ENCODE data around the gene KIRREL3. TPM values are rescaled to one million over a fixed set of nuclear protein-coding genes. Genes with fewer than 3 reads are reported as not detected.

The KIRREL3 gene
- total RNA-seq, 3 donors from 2014 or later, result not detected

GRCh38 chr11:126710804-126711399 lies 289.7 kb downstream of the KIRREL3 start:
- Mint-ChIP-seq H3K4me3 (no peak overlapping the region), H3K9me3 (no peaks in the 10 kb centered on the region), H3K27me3 (ENCODE audit: low read depth) (peaks cover 34% of the 10 kb centered on the region), H3K36me3 (ENCODE audit: insufficient read depth) (no peaks in the 10 kb centered on the region), H3K4me1 (ENCODE audit: low read depth) (no peaks in the 10 kb centered on the region)
- ATAC-seq (no peak), DNase-seq (no peak)

DNA sequence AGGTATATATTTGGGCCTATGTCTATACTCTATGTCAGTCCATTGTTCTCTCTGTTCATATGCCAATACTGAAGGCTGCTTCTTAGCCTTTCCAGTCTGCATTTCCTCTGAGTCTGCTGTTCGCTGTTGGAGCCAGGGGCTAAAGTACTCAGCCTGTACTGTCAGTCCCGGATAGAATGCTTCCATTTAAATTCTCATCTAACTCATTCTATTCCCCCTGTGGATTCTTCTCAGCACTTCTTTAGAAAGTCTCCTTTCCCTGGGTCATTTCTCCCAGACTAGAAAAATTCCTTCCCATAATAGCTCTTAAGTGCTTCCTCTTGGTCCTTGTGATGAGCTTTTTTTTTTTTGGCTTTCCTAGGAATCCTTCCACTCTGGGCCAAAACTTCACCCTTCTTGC lies 293.1 kb downstream of the KIRREL3 start:
- Mint-ChIP-seq H3K36me3 (ENCODE audit: insufficient read depth) (no peaks in the 10 kb centered on the region), H3K27me3 (ENCODE audit: low read depth) (peaks cover 25% of the 10 kb centered on the region), H3K4me1 (ENCODE audit: low read depth) (no peaks in the 10 kb centered on the region), H3K4me3 (no peak overlapping the region), H3K9me3 (no peaks in the 10 kb centered on the region)
- DNase-seq (no peak), ATAC-seq (no peak)

- ATAC-seq (no peak), DNase-seq (no peak)
- H3K27me3 Mint-ChIP-seq (ENCODE audit: low read depth), result peaks cover 3% of the 10 kb centered on the region
- no peaks in the 10 kb centered on the region for H3K4me1 Mint-ChIP-seq (ENCODE audit: low read depth)
- H3K4me3 Mint-ChIP-seq, result no peak overlapping the region
- H3K36me3 Mint-ChIP-seq (ENCODE audit: insufficient read depth), result no peaks in the 10 kb centered on the region
- H3K9me3 Mint-ChIP-seq, result no peaks in the 10 kb centered on the region
Observed at GRCh38 chr11:126704096-126704495, 296.5 kb downstream of the KIRREL3 start.

GRCh38 chr11:126703662-126704061 lies 296.9 kb downstream of the KIRREL3 start:
- Mint-ChIP-seq H3K4me3 (no peak overlapping the region), H3K4me1 (ENCODE audit: low read depth) (no peaks in the 10 kb centered on the region), H3K27me3 (ENCODE audit: low read depth) (no peaks in the 10 kb centered on the region), H3K9me3 (no peaks in the 10 kb centered on the region), H3K36me3 (ENCODE audit: insufficient read depth) (no peaks in the 10 kb centered on the region)
- ATAC-seq (no peak), DNase-seq (no peak)

GRCh38 chr11:126702987-126703386 lies 297.6 kb downstream of the KIRREL3 start:
- no peaks in the 10 kb centered on the region for H3K9me3 Mint-ChIP-seq
- no peaks in the 10 kb centered on the region for H3K36me3 Mint-ChIP-seq (ENCODE audit: insufficient read depth)
- H3K4me3 Mint-ChIP-seq, result no peak overlapping the region
- DNase-seq (no peak), ATAC-seq (no peak)
- no peaks in the 10 kb centered on the region for H3K4me1 Mint-ChIP-seq (ENCODE audit: low read depth)
- peaks cover 4% of the 10 kb centered on the region for H3K27me3 Mint-ChIP-seq (ENCODE audit: low read depth)

DNA sequence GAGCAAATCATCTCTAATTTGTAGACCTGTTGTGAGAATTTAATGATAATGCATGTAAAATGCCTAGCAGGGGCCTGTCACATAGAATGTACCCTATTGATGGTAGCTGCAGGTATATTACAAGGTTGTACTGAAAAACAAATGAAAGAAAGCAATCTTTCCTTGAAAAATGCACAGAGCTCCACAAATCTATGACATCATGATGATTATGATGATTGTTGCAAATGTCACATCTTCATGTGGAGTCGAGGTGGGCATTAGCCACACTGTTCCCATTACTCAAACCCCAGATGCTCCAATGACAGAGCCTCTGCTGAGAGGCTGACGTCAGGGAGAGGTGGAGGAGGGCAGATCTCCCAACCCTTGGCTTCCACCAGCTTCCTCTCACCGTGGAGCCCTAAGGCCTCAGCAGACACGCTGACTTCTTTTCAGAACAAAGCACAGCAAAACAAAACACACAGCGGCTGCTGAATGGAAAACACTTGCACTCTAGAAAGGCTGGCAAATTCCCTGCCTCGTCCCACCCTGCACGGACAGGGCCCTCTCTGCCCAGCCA lies 298.3 kb downstream of the KIRREL3 start:
- Mint-ChIP-seq H3K4me1 (ENCODE audit: low read depth) (no peaks in the 10 kb centered on the region), H3K4me3 (no peak overlapping the region), H3K27me3 (ENCODE audit: low read depth) (peaks cover 4% of the 10 kb centered on the region), H3K36me3 (ENCODE audit: insufficient read depth) (no peaks in the 10 kb centered on the region), H3K9me3 (no peaks in the 10 kb centered on the region)
- ATAC-seq (no peak), DNase-seq (no peak)

GRCh38 chr11:126701520-126701897 lies 299.1 kb downstream of the KIRREL3 start:
- H3K9me3 Mint-ChIP-seq, result no peaks in the 10 kb centered on the region
- H3K4me1 Mint-ChIP-seq (ENCODE audit: low read depth), result no peaks in the 10 kb centered on the region
- no peak overlapping the region for H3K4me3 Mint-ChIP-seq
- DNase-seq (no peak), ATAC-seq (no peak)
- no peaks in the 10 kb centered on the region for H3K36me3 Mint-ChIP-seq (ENCODE audit: insufficient read depth)
- peaks cover 4% of the 10 kb centered on the region for H3K27me3 Mint-ChIP-seq (ENCODE audit: low read depth)

- no peaks in the 10 kb centered on the region for H3K4me1 Mint-ChIP-seq (ENCODE audit: low read depth)
- no peaks in the 10 kb centered on the region for H3K36me3 Mint-ChIP-seq (ENCODE audit: insufficient read depth)
- ATAC-seq, result no peak
Observed at GRCh38 chr11:126700768-126701519, 299.6 kb downstream of the KIRREL3 start.

GRCh38 chr11:126698576-126698975 lies 302.0 kb downstream of the KIRREL3 start:
- no peak for DNase-seq
- no peaks in the 10 kb centered on the region for H3K4me1 Mint-ChIP-seq (ENCODE audit: low read depth)
- peaks cover 4% of the 10 kb centered on the region for H3K27me3 Mint-ChIP-seq (ENCODE audit: low read depth)
- H3K36me3 Mint-ChIP-seq (ENCODE audit: insufficient read depth), result no peaks in the 10 kb centered on the region
- no peaks in the 10 kb centered on the region for H3K9me3 Mint-ChIP-seq
- ATAC-seq, result no peak
- H3K4me3 Mint-ChIP-seq, result no peak overlapping the region

More at GRCh38 chr11:126700768-126701519, 299.6 kb downstream of the KIRREL3 start:
- H3K9me3 Mint-ChIP-seq, result no peaks in the 10 kb centered on the region
- H3K4me3 Mint-ChIP-seq, result no peak overlapping the region
- peaks cover 4% of the 10 kb centered on the region for H3K27me3 Mint-ChIP-seq (ENCODE audit: low read depth)
- no peak for DNase-seq

GRCh38 chr11:126697936-126698335 lies 302.6 kb downstream of the KIRREL3 start:
- peaks cover 5% of the 10 kb centered on the region for H3K27me3 Mint-ChIP-seq (ENCODE audit: low read depth)
- H3K36me3 Mint-ChIP-seq (ENCODE audit: insufficient read depth), result no peaks in the 10 kb centered on the region
- no peak for DNase-seq
- H3K4me1 Mint-ChIP-seq (ENCODE audit: low read depth), result no peaks in the 10 kb centered on the region
- ATAC-seq, result no peak
- H3K9me3 Mint-ChIP-seq, result no peaks in the 10 kb centered on the region
- no peak overlapping the region for H3K4me3 Mint-ChIP-seq

DNA sequence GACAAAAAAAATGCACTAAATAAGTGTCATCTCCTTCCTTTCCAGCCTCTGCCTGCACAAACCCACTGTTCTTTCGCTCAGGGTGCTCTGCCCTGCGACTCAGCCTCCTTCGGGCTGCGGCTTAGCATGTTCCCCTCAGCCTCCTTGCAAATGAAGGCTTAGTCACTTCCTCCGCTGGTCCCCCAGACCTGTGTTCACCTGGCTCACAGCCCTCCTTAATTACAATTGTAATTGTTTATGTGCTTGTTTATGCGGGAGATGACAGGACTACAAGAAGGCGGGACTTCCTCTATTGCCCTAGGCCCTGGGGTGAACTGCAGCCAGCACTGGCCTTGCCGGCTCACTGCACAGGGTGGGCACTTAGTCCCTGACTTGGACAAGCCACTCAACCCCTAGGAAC lies 303.6 kb downstream of the KIRREL3 start:
- Mint-ChIP-seq H3K4me1 (ENCODE audit: low read depth) (no peaks in the 10 kb centered on the region), H3K27me3 (ENCODE audit: low read depth) (peaks cover 8% of the 10 kb centered on the region), H3K9me3 (no peaks in the 10 kb centered on the region), H3K4me3 (no peak overlapping the region), H3K36me3 (ENCODE audit: insufficient read depth) (no peaks in the 10 kb centered on the region)
- ATAC-seq (no peak), DNase-seq (no peak)

DNA sequence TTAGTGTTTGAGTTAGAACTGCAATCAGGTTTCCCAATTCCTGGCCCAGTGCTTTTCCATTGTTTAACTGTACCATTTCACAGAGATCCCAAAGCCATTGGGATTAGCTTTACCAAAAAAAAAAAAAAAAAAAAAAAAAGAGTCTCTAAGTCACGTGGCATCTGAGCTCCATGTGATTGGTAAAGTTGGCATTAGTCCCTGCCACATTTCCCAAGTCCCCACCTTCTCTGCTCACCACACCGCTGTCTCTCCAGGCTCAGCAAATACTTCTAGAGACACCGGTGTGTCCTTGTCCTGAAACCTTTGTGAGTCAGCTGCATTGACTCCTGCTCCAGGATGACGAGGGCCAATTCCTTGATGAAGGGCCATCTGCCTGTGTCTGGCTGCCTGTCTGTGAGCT lies 305.3 kb downstream of the KIRREL3 start:
- ATAC-seq (no peak), DNase-seq (no peak)
- H3K4me3 Mint-ChIP-seq, result no peak overlapping the region
- H3K4me1 Mint-ChIP-seq (ENCODE audit: low read depth), result no peaks in the 10 kb centered on the region
- no peaks in the 10 kb centered on the region for H3K9me3 Mint-ChIP-seq
- H3K36me3 Mint-ChIP-seq (ENCODE audit: insufficient read depth), result no peaks in the 10 kb centered on the region
- H3K27me3 Mint-ChIP-seq (ENCODE audit: low read depth), result peaks cover 8% of the 10 kb centered on the region

GRCh38 chr11:126694065-126694625 lies 306.4 kb downstream of the KIRREL3 start:
- no peak for ATAC-seq

DNA sequence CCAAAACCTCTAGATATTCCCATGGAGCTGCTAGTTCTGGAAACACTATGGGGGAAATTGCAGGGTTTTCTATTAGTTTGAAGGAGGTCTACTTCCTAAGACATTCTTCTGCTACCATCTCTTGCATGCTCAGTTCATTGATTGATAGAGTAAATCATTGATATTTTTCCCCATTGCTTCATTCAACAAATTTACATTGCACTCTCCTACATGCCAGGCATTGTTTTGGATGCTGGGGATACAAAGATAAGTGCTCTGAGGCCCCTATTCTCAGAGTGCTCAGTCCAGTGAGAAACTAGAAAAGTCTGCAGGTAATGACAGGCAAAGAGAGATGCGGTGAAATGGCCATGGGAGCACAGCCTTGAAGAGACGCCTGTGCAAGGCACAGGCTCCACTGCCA lies 313.1 kb downstream of the KIRREL3 start:
- ATAC-seq, result no peak
- DNase-seq, result no peak
- no peaks in the 10 kb centered on the region for H3K36me3 Mint-ChIP-seq (ENCODE audit: insufficient read depth)
- H3K9me3 Mint-ChIP-seq, result no peaks in the 10 kb centered on the region
- H3K27me3 Mint-ChIP-seq (ENCODE audit: low read depth), result peaks cover 3% of the 10 kb centered on the region
- H3K4me1 Mint-ChIP-seq (ENCODE audit: low read depth), result no peaks in the 10 kb centered on the region
- H3K4me3 Mint-ChIP-seq, result no peak overlapping the region

More at GRCh38 chr11:126694065-126694625, 306.4 kb downstream of the KIRREL3 start:
- Mint-ChIP-seq H3K4me3 (no peak overlapping the region), H3K4me1 (ENCODE audit: low read depth) (no peaks in the 10 kb centered on the region), H3K9me3 (no peaks in the 10 kb centered on the region), H3K27me3 (ENCODE audit: low read depth) (peaks cover 8% of the 10 kb centered on the region), H3K36me3 (ENCODE audit: insufficient read depth) (no peaks in the 10 kb centered on the region)
- DNase-seq, result no peak

GRCh38 chr11:126686938-126687337 lies 313.6 kb downstream of the KIRREL3 start:
- no peaks in the 10 kb centered on the region for H3K9me3 Mint-ChIP-seq
- DNase-seq, result no peak
- H3K27me3 Mint-ChIP-seq (ENCODE audit: low read depth), result peaks cover 3% of the 10 kb centered on the region
- ATAC-seq, result no peak
- H3K4me3 Mint-ChIP-seq, result no peak overlapping the region
- H3K36me3 Mint-ChIP-seq (ENCODE audit: insufficient read depth), result no peaks in the 10 kb centered on the region
- no peaks in the 10 kb centered on the region for H3K4me1 Mint-ChIP-seq (ENCODE audit: low read depth)

Data from activated T-cell treated with anti-CD3 and anti-CD28 coated beads, Interleukin-2, amount 50 U/mL, for 4 hours (primary cell).